Memory B cell (primary cell): ENCODE data around the gene HPS5.
"Not testable (repeated sequence)": the region's sequence is repeated elsewhere in the genome, so short reads cannot be mapped to it uniquely, and the experiment has no call there.

Experiments used
- ATAC-seq: fragments of 150-1000 bp; cut with Tn5 transposase; 2 replicates; pipeline ENCODE4 v1.10.0; 2021; ENCODE audit warnings: low read depth, mild to moderate bottlenecking, moderate library complexity
- DNase-seq, 2 donors: peaks; one replicate each; pipeline ENCODE4 v3.0.0; 2022; ENCODE audit warnings: low spot score in 2 of 2
- H3K27ac Mint-ChIP-seq: one replicate; pipeline ENCODE4 v1.8.0; 2022; ENCODE audit warnings: mild to moderate bottlenecking, moderate library complexity, mixed read lengths
- H3K27me3 Mint-ChIP-seq: one replicate; pipeline ENCODE4 v1.8.0; 2022; ENCODE audit warnings: mixed read lengths
- H3K36me3 Mint-ChIP-seq: one replicate; pipeline ENCODE4 v1.8.0; 2022; ENCODE audit warnings: mild to moderate bottlenecking, mixed read lengths
- H3K4me1 Mint-ChIP-seq: one replicate; pipeline ENCODE4 v1.8.0; 2022; ENCODE audit warnings: mixed read lengths
- H3K4me3 Mint-ChIP-seq: one replicate; pipeline ENCODE4 v1.8.0; 2022; ENCODE audit warnings: mild to moderate bottlenecking, moderate library complexity, mixed read lengths
- H3K9me3 Mint-ChIP-seq: one replicate; pipeline ENCODE4 v1.8.0; 2022; ENCODE audit warnings: mixed read lengths

HPS5 gene

DNA sequence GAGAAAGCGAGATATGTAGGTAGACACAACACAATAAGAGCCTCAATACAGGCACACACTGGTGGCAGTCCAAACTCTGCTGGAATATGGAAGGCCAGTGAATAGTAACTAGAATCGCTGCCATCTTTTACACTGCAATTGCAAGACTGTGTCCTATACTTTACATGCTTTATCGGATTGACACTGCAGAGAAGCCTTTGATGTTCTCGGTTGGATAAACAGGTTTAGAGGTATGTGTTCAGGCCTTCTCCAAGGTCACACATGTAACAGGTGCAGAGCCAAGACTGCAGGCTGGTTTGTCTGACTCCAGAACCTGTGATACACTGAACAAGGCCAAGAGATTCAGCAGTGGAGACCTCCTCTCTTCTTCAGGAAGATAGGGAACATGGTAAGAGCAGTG is 50.7 kb downstream of the HPS5 start:
- peaks cover 7% of the 10 kb centered on the region for H3K36me3 Mint-ChIP-seq
- ATAC-seq (no peak), DNase-seq (no peak)
- no peak overlapping the region for H3K4me3 Mint-ChIP-seq
- peaks cover 10% of the 10 kb centered on the region for H3K4me1 Mint-ChIP-seq
- H3K27ac Mint-ChIP-seq, result peak overlapping the region; percentile 54
- no peaks in the 10 kb centered on the region for H3K9me3 Mint-ChIP-seq
- no peaks in the 10 kb centered on the region for H3K27me3 Mint-ChIP-seq

DNA sequence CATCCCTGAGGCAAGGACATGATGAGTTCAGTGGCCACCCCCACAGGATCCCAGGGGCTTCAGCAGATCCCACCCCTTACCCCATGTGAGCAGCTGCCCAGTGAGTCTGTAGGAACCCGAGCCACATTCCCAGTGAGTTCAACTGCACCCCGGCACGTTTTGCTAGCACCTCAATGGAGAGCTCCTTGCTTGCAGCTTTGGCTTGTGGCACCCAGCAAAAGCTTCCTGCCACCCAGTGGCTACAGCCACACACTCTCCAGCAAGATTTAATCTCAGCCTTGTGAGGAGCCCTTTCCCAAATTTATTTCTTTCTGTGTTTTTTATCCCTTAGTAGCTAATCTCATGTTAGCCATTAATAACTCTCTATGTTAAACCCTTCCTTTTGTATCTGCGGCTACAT is 51.8 kb downstream of the HPS5 start:
- Mint-ChIP-seq H3K27ac (peak overlapping the region; percentile 54), H3K36me3 (peaks cover 5% of the 10 kb centered on the region), H3K4me3 (no peak overlapping the region), H3K27me3 (no peaks in the 10 kb centered on the region), H3K9me3 (no peaks in the 10 kb centered on the region), H3K4me1 (peaks cover 18% of the 10 kb centered on the region)
- no peak for ATAC-seq
- no peak for DNase-seq

DNA sequence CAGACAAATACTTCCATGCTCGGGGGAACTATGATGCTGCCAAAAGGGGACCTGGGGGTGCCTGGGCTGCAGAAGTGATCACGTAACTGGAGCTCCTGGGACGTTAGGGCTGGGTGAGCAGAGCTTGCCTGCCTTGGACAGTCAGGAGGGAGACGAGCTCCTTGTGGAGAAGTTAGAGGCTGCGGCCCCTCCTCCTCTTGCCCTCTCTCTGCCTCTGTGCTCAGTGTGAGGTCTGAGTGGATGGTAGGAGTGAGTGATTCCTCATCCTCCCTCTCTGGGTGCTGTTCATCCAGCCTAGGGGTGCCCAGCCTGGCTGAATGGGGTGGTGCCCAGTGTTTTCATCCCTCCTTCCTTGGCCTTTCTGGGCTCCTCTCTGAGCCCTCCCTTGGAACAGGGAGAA is 52.7 kb downstream of the HPS5 start:
- H3K4me3 Mint-ChIP-seq, H3K9me3 Mint-ChIP-seq, ATAC-seq, H3K27ac Mint-ChIP-seq, H3K36me3 Mint-ChIP-seq, H3K27me3 Mint-ChIP-seq, DNase-seq: not testable (repeated sequence)
- peaks cover 23% of the 10 kb centered on the region for H3K4me1 Mint-ChIP-seq

DNA sequence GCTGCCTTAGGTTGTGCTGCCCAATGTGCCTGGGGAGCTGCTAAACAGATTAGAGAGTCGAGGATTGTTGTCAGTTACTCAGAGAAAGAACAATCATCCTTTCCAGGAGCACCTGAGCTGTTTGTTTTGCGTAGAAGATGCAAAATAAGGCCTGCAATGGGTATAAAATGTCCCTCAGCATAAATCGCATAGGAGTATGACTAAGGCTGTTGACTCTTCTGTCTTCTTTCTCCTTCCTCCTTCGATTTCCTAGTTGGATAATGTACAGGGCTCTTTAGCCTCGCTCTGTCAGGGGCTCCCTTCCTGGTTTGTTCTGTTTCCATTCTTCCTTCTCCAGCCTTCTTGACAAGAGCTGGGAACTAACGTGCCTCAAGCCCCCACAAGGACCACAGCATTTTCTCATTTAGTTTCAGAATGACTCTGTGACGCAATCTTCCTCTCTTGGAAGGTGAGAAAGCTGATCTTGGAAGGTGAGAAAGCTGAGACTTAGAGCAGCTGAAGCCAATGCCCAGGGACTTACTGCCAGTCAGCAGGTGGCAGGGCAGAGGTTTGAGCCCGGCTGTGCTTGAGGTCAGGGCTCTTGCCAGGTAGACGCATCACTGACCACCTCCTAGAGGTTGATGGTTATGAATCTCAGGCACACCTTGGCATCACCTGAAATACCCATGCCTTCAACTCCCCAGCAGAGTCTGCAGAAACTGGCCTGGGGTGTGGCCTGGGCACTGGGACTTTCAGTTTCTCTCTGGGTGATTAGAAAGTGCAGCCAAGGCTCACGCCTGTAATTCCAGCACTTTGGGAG is 54.4 kb downstream of the HPS5 start:
- DNase-seq, H3K36me3 Mint-ChIP-seq, H3K9me3 Mint-ChIP-seq, H3K27me3 Mint-ChIP-seq: not testable (repeated sequence)
- peak overlapping the region; percentile 86 for H3K4me3 Mint-ChIP-seq
- H3K27ac Mint-ChIP-seq, result peak overlapping the region; percentile 95
- H3K4me1 Mint-ChIP-seq, result peaks cover 27% of the 10 kb centered on the region
- ATAC-seq, result peak; percentile 56

DNA sequence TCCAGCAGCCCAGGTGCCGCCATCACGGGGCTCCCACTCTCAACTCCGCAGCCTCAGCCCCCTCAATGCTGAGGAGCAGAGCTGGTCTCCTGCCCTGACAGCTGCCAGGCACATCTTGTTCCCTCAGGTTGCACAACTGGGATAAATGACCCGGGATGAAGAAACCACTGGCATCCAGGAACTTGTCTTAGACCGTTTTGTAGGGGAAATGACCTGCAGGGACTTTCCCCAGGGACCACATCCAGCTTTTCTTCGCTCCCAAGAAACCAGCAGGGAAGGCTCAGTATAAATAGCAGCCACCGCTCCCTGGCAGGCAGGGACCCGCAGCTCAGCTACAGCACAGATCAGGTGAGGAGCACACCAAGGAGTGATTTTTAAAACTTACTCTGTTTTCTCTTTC is 56.0 kb downstream of the HPS5 start, which contains the start of gene SAA1:
Gene SAA1, plus strand, starts transcription at position 316 of the 400 bp plus-strand sequence. CDS start 624 bp downstream, outside the sequence.
- Mint-ChIP-seq H3K27me3 (no peaks in the 10 kb centered on the region), H3K27ac (peak within 1 kb of the TSS; percentile 90), H3K4me1 (peaks cover 27% of the 10 kb centered on the region), H3K4me3 (no peak within 1 kb of the TSS), H3K36me3 (peaks cover 2% of the 10 kb centered on the region), H3K9me3 (peaks cover 2% of the 10 kb centered on the region)
- ATAC-seq, result no peak
- DNase-seq, result no peak

DNA sequence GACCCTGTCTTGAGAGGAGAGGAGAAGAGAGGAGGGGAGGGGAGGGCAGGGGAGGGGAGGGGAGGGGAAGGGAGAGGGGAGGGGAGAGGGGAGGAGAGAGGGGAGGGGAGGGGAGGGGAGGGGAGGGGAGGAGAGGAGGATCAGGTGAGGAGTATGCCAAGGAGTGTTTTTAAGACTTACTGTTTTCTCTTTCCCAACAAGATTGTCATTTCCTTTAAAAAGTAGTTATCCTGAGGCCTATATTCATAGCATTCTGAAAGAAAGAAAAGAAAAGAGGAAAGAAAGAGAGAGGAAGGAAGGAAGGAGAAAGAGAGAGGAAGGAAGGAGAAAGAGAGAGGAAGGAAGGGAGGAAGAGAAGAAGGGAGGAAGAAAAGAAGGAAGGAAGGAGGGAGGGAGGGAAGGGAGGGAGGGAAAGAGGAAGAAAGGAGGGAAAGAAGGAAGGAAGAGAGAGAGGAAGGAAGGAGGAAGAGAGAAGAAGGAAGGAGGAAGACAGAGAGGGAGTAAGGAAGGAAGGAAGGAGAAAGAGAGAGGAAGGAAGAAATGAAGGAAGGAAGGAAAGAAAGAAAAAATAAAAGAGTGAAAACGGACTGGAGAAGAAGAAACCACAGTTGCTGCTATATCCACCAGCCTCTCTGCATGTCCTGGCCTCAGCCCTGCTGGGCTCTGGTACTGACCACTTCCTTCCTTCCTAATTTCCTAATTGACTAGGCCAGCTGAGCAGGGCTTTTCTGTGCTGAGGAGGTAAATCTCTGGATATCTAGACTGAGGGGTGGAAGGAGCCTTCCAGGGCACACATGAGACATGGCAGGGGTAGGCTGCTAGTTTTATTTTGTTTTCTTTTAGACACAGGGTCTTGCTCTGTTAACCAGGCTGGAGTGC is 57.0 kb downstream of the HPS5 start:
- Mint-ChIP-seq H3K4me3 (no peak overlapping the region), H3K27ac (peak overlapping the region; percentile 90), H3K27me3 (no peaks in the 10 kb centered on the region), H3K36me3 (peaks cover 2% of the 10 kb centered on the region), H3K4me1 (peaks cover 27% of the 10 kb centered on the region), H3K9me3 (peaks cover 2% of the 10 kb centered on the region)
- ATAC-seq (no peak), DNase-seq (no peak)

DNA sequence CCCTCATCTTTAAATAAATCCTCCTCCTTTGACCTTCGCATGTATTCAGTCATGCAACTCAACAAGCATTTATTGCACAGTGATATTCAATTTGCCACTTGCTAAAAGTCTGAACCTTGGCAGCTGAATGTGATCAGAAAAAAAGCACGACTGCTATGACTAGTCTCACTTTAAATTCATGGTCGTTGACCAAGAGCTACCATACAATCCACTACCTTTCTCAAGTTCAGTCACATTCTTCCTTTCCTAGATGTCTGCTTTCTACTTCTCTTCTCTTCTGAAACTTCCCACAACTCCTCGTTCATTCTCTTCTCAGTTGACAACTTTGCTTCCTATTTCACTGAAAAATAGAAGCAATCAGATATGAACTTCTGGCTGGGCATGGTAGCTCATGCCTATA is 57.9 kb downstream of the HPS5 start:
- Mint-ChIP-seq H3K27me3 (no peaks in the 10 kb centered on the region), H3K27ac (peak overlapping the region; percentile 90), H3K36me3 (peaks cover 2% of the 10 kb centered on the region), H3K4me1 (peaks cover 27% of the 10 kb centered on the region), H3K9me3 (peaks cover 2% of the 10 kb centered on the region), H3K4me3 (no peak overlapping the region)
- no peak for ATAC-seq
- DNase-seq, result no peak

DNA sequence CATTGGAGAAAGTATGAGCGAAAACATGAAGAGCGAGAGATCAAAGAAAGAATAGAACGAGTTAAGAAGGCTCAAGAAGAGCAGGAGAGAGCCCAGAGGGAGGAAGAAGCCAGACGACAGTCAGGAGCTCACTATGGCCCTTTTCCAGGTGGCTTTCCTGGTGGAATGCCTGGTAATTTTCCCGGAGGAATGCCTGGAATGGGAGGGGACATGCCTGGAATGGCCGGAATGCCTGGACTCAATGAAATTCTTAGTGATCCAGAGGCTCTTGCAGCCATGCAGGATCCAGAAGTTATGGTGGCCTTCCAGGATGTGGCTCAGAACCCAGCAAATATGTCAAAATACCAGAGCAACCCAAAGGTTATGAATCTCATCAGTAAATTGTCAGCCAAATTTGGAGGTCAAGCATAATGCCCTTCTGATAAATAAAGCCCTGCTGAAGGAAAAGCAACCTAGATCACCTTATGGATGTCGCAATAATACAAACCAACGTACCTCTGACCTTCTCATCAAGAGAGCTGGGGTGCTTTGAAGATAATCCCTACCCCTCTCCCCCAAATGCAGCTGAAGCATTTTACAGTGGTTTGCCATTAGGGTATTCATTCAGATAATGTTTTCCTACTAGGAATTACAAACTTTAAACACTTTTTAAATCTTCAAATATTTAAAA is 59.1 kb downstream of the HPS5 start:
- not testable (repeated sequence) for H3K27me3 Mint-ChIP-seq, H3K4me3 Mint-ChIP-seq, H3K9me3 Mint-ChIP-seq, ATAC-seq, DNase-seq, H3K27ac Mint-ChIP-seq, H3K36me3 Mint-ChIP-seq
- peaks cover 22% of the 10 kb centered on the region for H3K4me1 Mint-ChIP-seq

DNA sequence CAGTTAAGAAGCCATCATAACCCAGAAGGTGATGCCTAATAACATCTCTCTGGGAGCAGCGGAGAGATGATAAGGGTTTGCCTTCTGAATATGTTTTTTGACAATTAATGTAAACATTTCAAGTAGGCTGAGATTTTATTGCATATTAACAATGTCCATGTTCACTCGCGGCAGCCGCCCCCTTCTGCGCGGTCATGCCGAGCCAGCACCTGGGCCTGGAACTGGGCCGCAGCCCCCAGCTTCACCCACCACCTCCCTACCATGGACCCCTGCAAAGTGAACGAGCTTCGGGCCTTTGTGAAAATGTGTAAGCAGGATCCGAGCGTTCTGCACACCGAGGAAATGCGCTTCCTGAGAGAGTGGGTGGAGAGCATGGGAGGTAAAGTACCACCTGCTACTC is 60.2 kb downstream of the HPS5 start:
- Mint-ChIP-seq H3K4me1 (peaks cover 19% of the 10 kb centered on the region), H3K9me3 (peaks cover 2% of the 10 kb centered on the region)

DNA sequence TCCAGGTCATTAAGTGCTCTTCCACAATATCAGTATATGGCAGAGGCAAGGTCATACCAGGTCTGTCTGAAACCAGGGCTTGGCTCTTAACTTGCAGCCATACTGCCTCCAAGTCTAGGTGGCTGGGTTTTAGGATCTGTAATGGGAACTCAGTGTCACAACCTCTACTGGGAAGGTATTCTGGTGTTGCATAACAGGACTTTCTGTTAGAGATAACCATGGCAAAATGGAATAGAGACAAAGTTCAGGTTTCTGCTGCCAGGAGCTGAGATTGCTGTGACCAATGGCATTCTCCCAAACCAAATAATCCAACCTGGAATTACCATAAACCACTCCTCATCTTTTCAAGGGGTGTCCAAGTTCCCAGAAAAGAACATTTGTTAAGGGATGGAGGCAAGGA is 62.7 kb downstream of the HPS5 start:
- peaks cover 3% of the 10 kb centered on the region for H3K27me3 Mint-ChIP-seq
- ATAC-seq (no peak), DNase-seq (no peak)
- no peak overlapping the region for H3K4me3 Mint-ChIP-seq
- H3K27ac Mint-ChIP-seq, result no peak overlapping the region
- H3K9me3 Mint-ChIP-seq, result no peaks in the 10 kb centered on the region
- peaks cover 8% of the 10 kb centered on the region for H3K4me1 Mint-ChIP-seq
- no peaks in the 10 kb centered on the region for H3K36me3 Mint-ChIP-seq

More for the DNA sequence above, 60.2 kb downstream of the HPS5 start:
- H3K27ac Mint-ChIP-seq, result no peak overlapping the region
- ATAC-seq, result no peak
- no peaks in the 10 kb centered on the region for H3K27me3 Mint-ChIP-seq
- no peak for DNase-seq
- no peak overlapping the region for H3K4me3 Mint-ChIP-seq
- peaks cover 2% of the 10 kb centered on the region for H3K36me3 Mint-ChIP-seq

DNA sequence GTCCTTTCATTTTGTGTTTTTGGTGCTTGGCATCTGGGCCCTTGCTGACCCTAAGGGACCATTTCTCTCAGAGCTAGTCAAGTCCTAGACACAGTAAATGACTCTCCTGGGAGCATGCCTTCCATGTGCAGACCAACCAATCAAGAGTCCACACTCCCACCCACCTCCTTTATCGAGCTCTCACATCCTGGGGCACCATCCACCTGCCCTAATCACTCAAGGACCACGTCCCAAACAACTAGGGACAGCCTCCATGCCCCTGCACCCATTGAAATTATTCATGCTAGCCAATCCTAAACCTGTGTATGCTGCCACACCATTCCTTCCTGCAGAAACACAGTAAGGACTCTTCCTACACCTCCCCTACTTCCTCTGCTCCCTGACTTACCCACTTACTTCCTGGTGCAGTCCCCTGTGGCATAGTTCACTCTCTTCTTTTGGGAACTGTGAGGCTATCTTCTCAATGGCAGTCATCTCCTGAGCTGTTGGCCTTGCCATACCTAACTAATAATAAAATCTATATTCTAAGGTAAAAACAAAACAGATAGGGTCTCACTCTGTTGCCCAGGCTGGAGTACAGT is 67.1 kb downstream of the HPS5 start:
- Mint-ChIP-seq H3K4me3 (no peak overlapping the region), H3K4me1 (peaks cover 2% of the 10 kb centered on the region), H3K27ac (no peak overlapping the region), H3K36me3 (no peaks in the 10 kb centered on the region), H3K27me3 (peaks cover 3% of the 10 kb centered on the region), H3K9me3 (no peaks in the 10 kb centered on the region)
- DNase-seq (no peak), ATAC-seq (no peak)

DNA sequence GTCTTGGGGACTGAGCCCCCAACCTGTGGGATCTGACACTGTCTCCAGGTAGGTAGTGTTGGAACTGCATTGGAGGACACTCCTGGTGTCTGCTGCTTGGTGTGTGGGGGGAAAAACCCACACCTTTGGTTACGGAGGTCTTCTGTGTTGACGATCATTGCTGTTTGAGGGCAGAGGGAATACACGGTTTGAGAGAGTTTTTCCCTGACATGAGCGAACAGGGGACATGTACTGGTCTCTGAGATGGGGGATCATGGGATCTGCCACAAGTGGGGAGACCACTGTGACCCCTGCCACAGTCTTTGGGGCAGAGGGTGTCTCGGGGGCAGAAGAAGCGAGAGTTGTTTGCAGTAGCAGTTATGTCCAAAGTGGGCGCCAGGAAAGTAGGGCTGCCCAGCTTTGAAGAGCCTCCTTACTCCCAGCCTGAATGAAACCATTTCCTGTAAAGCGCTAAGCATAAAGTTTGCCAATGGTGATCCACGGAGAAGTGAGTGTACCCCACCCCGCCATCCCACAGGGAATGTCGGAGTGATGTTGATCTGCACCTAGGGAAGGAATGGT is 68.1 kb downstream of the HPS5 start:
- DNase-seq (no peak), ATAC-seq (no peak)
- Mint-ChIP-seq H3K27me3 (peaks cover 3% of the 10 kb centered on the region), H3K4me3 (no peak overlapping the region), H3K4me1 (peaks cover 2% of the 10 kb centered on the region), H3K27ac (no peak overlapping the region), H3K9me3 (no peaks in the 10 kb centered on the region), H3K36me3 (no peaks in the 10 kb centered on the region)

DNA sequence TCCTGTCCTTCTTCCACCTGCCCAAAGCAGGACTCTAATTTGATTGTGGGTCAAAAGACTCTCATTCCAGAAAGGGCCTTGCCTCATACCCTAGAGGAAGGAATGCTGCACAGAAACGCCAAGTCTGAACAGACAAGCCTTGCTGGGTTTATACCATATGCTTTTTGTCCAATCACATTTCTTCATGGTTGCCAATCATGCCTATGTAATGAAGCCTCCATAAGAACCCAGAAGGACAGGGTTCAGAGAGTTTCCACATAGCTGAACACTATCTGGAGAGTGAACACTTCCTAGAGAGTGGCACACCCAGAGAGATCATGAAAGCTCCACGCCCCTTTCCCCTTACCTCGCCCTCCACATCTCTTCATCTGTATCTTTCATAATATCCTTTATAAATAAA is 68.7 kb downstream of the HPS5 start:
- Mint-ChIP-seq H3K36me3 (no peaks in the 10 kb centered on the region), H3K27ac (no peak overlapping the region), H3K4me3 (no peak overlapping the region), H3K27me3 (peaks cover 3% of the 10 kb centered on the region), H3K9me3 (no peaks in the 10 kb centered on the region), H3K4me1 (peaks cover 2% of the 10 kb centered on the region)
- no peak for ATAC-seq
- no peak for DNase-seq
